ENCODE results near the gene RPL10A.

The RPL10A gene

DNA sequence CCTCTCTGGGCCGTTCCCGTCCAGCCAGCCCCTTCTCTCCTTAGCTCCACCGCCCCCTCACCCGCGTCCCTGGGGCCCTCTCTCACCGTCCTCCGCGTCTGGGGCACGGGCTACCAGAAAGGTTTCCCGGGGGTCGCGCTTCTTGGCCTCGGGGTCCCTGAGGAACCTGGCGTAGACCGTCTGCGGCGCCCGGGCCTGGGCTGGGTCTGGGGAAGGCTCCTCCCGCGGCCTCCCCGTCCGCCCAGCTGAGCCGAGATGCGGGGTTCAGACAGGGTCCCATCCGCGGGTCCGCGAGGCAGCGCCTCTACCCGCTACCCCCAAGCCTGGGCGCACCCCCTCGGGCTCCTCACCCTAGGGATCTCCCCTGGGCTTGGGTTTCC is 43.4 kb downstream of the RPL10A start:
- Histone ChIP-seq H3K36me3 (ENCODE audit: control insufficient read depth, low read length) (no peaks in the 10 kb centered on the region), H3F3A (ENCODE audit: control insufficient read depth, insufficient read depth) (no peaks in the 10 kb centered on the region), H3K27me3 (ENCODE audit: control insufficient read depth, low read length) (peaks cover 41% of the 10 kb centered on the region), H4K20me1 (ENCODE audit: control insufficient read depth, insufficient read depth, low read depth, low read length) (no peaks in the 10 kb centered on the region), H3K79me2 (ENCODE audit: control insufficient read depth, low read length) (no peaks in the 10 kb centered on the region), H3K9me3 (ENCODE audit: control insufficient read depth, insufficient read depth, low read length) (no peaks in the 10 kb centered on the region), H3K9me2 (replicated peaks; ENCODE audit: control insufficient read depth, low read length) (no peaks in the 10 kb centered on the region), H3K4me3 (ENCODE audit: low read length) (no peak overlapping the region), H3K4me2 (ENCODE audit: low read length) (no peak overlapping the region), H3K27ac (ENCODE audit: low read depth, low read length) (no peak overlapping the region), H3K4me1 (ENCODE audit: control insufficient read depth, low read length) (0 out of 2 replicates have a peak, but pooled peaks cover 6% of the 10 kb centered on the region)
- no peak for TF ChIP-seq EZH2phosphoT487 (IDR thresholded peaks at IDR 0.05; ENCODE audit: borderline replicate concordance, low read length)
- TF ChIP-seq, protein P1, sequence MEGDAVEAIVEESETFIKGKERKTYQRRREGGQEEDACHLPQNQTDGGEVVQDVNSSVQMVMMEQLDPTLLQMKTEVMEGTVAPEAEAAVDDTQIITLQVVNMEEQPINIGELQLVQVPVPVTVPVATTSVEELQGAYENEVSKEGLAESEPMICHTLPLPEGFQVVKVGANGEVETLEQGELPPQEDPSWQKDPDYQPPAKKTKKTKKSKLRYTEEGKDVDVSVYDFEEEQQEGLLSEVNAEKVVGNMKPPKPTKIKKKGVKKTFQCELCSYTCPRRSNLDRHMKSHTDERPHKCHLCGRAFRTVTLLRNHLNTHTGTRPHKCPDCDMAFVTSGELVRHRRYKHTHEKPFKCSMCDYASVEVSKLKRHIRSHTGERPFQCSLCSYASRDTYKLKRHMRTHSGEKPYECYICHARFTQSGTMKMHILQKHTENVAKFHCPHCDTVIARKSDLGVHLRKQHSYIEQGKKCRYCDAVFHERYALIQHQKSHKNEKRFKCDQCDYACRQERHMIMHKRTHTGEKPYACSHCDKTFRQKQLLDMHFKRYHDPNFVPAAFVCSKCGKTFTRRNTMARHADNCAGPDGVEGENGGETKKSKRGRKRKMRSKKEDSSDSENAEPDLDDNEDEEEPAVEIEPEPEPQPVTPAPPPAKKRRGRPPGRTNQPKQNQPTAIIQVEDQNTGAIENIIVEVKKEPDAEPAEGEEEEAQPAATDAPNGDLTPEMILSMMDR (IDR thresholded peaks at IDR 0.05; ENCODE audit: low read depth, low read length, poor library complexity, severe bottlenecking) = no peak

GRCh38 chr6:35512006-35512405 is 43.8 kb downstream of the RPL10A start:
- Histone ChIP-seq H3K9me2 (replicated peaks; ENCODE audit: control insufficient read depth, low read length) (no peaks in the 10 kb centered on the region), H3K27ac (ENCODE audit: low read depth, low read length) (no peak overlapping the region), H3K9me3 (ENCODE audit: control insufficient read depth, insufficient read depth, low read length) (no peaks in the 10 kb centered on the region), H3F3A (ENCODE audit: control insufficient read depth, insufficient read depth) (no peaks in the 10 kb centered on the region), H3K79me2 (ENCODE audit: control insufficient read depth, low read length) (no peaks in the 10 kb centered on the region), H3K4me2 (ENCODE audit: low read length) (no peak overlapping the region), H3K4me1 (ENCODE audit: control insufficient read depth, low read length) (0 out of 2 replicates have a peak, but pooled peaks cover 6% of the 10 kb centered on the region), H3K36me3 (ENCODE audit: control insufficient read depth, low read length) (no peaks in the 10 kb centered on the region), H4K20me1 (ENCODE audit: control insufficient read depth, insufficient read depth, low read depth, low read length) (no peaks in the 10 kb centered on the region), H3K4me3 (ENCODE audit: low read length) (no peak overlapping the region), H3K27me3 (ENCODE audit: control insufficient read depth, low read length) (peaks cover 37% of the 10 kb centered on the region)
- TF ChIP-seq, protein P1 (IDR thresholded peaks at IDR 0.05; ENCODE audit: low read depth, low read length, poor library complexity, severe bottlenecking) = no peak
- no peak for TF ChIP-seq EZH2phosphoT487 (IDR thresholded peaks at IDR 0.05; ENCODE audit: borderline replicate concordance, low read length)

DNA sequence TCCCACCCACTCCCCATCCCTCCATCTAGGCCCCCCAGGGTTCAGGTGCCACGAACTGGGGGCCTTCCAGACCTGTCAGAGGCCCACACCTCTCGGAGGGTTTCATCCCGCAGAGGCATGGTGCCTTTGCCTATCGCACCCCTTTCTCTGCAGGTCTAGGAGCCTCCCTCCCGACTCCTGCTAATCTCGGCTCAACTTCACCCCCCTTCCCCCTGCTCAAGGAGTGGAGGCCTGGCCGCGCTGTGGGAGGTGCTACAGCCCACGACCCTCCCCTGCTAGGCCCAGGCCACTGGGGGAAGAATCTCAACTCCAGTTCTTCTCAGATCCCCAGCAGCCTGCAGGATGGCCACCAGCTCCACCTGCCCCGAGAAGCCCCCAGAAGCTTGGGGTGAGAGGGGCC is 44.5 kb downstream of the RPL10A start, which contains the start of gene TULP1:
TULP1 (minus strand) TSS at position 157 of the 400 bp plus-strand sequence; CDS start at position 119, 38 bp downstream.
- TF ChIP-seq, protein P1 (IDR thresholded peaks at IDR 0.05; ENCODE audit: low read depth, low read length, poor library complexity, severe bottlenecking) = no peak
- TF ChIP-seq EZH2phosphoT487 (IDR thresholded peaks at IDR 0.05; ENCODE audit: borderline replicate concordance, low read length) = no peak
- Histone ChIP-seq H4K20me1 (ENCODE audit: control insufficient read depth, insufficient read depth, low read depth, low read length) (no peaks in the 10 kb centered on the region), H3K79me2 (ENCODE audit: control insufficient read depth, low read length) (no peaks in the 10 kb centered on the region), H3K36me3 (ENCODE audit: control insufficient read depth, low read length) (no peaks in the 10 kb centered on the region), H3K27me3 (ENCODE audit: control insufficient read depth, low read length) (peaks cover 37% of the 10 kb centered on the region), H3K9me3 (ENCODE audit: control insufficient read depth, insufficient read depth, low read length) (no peaks in the 10 kb centered on the region), H3K27ac (ENCODE audit: low read depth, low read length) (no peak within 1 kb of the TSS), H3K9me2 (replicated peaks; ENCODE audit: control insufficient read depth, low read length) (no peaks in the 10 kb centered on the region), H3K4me2 (ENCODE audit: low read length) (no peak within 1 kb of the TSS), H3F3A (ENCODE audit: control insufficient read depth, insufficient read depth) (no peaks in the 10 kb centered on the region), H3K4me1 (ENCODE audit: control insufficient read depth, low read length) (0 out of 2 replicates have a peak, but pooled peaks cover 6% of the 10 kb centered on the region), H3K4me3 (ENCODE audit: low read length) (no peak within 1 kb of the TSS)

All from DOHH2 (cell line).